Hematopoietic multipotent progenitor cell treated with erythropoietin and hydrocortisone succinate and interleukin-3 and kit ligand, for 6 days (in vitro differentiated cells): ENCODE measurements around the gene GABARAPL1.

Experiments
- DNase-seq: peaks from one replicate; pipeline ENCODE4 v3.0.0-alpha.2; 2015

GABARAPL1 gene

DNA sequence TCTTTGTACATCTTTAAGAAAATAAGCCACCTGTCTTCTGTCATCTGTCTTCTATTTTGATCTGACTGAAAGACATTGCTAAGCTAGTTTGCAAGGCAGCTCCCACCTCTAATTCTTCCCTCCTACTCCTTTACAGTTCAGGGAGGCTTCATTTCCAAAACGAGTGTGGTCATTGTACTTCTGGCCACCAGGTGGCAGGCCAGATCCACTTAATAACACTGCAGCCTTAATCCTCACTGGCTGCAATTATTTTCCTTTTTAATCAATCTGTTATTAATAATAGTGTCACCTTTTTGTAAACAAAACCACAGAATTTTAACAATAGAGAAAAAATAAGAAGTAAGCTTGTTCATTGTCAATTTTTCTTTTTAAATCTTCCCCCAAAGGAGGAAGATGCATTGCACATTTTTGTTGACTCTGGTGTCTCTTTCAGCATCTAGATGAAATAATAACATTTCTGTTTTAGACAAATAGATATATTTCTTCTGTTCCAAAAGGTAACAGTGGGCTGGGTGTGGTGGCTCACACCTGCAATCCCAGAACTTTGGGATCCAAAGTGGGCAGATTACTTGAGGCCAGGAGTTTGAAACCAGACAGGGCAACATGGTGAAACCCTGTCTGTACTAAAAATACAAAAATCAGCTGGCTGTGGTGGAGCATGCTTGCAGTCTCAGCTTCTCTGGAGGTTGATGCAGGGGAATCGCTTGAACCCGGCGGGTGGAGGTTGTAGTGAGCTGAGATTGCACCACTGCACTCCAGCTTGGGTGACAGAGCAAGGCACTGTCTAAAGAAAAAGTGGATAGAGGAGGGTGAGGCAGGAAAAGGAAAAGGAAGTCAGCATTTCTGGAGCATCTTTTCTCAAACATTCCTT lies 23.3 kb downstream of the GABARAPL1 start:
- peak; percentile 77 for DNase-seq

DNA sequence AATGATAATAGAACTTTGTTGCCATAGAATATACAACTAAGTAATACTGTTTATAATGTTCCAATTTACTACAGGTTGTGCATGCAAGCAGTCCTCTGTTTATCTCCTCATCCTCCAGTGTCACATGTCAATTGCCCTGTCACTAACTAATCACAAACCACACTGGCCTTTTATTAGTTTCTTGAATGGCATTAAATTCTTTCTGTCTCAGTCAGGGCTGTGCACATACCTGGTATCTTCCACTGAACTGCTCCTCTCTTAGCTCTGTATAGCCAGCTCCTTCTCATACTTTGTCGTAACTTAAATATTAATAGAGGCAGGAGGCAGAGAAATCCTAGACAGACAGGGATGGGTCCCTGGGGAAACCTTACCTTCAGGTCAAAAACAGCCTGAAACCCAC lies 24.0 kb downstream of the GABARAPL1 start:
- no peak for DNase-seq

DNA sequence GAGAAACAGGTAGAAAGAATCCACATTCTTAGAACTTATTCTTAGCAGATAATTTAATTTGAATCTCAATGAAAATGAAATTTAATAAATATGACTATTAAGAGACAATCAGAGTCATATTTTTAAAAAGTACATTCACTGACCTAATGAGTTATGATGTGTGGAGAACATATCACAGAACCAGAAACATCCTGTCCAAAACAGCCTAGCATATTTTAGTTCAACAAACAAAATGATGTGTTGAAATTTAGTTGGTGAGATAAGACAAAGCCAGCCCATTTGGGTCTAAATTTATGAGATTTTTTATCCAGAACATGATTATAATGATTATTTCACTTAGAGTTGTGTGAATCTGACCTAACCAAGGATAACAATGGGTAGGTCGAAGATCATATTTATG lies 25.8 kb downstream of the GABARAPL1 start:
- no peak for DNase-seq

DNA sequence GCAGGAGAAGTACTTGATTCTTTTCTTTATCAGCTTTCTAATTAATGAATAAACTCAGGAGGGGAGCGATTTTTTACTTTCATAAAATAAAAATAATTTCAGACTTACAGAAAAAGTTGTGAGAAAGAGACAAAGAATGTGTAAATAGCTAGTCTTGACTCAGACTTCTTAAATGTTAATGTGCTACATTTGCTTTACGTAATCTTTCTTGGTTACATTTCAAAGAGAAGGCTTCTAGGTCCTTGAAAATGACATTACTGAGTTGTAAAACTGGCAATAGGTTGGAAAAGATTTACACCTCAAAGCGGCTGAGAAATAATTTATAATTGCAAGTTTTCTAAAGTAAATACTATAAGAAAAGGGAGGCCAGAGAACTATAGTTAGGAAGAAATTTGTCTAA lies 28.6 kb downstream of the GABARAPL1 start:
- DNase-seq: no peak

DNA sequence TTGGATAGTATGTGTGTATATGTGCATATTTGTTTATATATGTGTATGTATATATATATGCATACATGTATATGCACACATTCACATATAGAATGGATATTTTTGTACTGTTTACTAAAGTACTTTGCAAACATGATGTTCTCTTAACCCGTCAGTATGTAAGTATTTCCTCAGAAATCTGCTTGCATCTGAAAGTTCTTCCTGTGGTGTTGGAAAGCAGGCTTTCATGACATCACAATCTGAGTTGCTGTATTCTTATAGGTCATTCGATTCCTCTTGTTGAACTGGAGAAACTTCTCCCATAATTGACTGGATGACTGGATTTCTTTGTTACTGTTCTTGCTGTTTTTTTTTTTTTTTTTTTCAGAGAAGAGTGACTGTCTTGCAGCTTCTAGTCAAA lies 29.1 kb downstream of the GABARAPL1 start:
- peak; percentile 17 for DNase-seq

DNA sequence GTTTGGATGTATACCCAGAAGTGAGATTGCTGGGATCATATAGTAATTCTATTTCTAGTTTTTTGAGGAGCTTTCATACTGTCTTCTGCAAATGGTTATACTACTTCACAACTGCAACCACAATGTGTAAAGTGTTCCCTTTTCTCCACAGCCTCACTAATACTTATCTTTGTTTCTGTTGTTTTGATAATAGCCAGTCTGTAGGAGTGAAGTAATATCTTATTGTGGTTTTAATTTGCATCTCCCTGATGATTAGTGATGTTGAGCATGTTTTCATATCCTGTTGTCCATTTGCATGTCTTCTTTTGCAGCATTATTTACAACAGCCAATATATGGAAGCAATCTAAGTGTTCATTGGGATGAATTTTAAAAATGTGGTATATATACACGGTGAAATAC lies 29.9 kb downstream of the GABARAPL1 start:
- peak; percentile 61 for DNase-seq

DNA sequence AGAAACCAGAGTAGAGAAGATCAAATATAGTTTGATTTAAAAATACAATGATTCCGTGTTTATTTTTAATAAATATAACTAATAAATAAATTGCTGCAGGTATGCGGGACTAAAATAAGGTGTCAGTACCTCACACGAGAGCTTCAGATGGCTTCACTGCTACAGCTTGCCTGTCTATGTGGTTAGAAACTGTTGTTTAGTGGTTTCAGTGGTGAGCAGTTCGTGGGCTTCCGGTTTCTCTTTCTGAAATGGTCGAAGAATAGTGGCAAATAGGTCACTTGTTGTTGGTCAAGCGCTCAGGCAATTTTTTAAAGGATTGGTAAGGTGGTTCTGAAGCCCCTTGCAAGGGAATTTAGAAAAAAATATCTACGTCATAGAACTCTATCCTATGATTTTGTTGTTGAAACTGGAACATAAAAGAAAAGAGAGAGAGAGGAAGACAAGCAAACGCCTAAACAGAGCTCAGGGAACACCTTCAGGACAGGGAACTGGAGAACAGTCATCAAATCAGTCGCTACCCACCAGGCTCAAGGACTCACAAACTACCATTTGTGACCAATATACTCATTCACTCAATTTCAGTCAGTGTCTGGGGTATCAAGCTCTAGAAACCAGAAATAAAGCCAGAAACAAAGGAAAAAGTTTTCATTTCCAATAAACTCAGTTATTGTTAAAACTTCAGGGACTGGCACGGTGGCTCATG lies 31.3 kb downstream of the GABARAPL1 start:
- DNase-seq: peak; percentile 82

DNA sequence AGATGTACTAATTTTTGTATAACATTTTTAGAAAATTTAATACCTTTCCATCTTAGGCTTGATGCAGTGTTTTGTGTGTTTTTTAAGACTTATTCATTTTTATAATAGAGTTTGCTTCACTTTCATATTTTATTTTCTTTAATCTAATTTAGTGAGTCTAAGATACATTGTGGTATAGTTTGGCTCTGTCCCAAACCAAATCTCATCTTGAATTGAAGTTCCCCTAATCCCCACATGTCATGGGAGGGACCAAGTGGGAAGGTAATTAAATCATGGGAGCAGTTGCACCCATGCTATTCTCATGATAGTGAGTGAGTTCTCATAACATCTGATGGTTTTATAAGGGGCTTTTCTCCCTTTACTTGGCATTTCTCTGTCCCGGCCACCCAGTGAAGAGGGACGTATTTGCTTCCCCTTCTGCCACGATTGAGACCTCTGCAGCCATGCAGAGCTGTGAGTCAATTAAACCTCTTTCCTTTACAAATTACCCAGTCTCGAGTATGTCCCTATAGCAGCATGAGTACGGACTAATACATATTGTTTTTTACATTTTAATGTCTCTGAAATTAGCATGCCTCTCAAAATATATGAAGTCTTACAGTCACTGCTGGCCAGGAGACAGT lies 34.9 kb downstream of the GABARAPL1 start:
- DNase-seq: peak; percentile 37

DNA sequence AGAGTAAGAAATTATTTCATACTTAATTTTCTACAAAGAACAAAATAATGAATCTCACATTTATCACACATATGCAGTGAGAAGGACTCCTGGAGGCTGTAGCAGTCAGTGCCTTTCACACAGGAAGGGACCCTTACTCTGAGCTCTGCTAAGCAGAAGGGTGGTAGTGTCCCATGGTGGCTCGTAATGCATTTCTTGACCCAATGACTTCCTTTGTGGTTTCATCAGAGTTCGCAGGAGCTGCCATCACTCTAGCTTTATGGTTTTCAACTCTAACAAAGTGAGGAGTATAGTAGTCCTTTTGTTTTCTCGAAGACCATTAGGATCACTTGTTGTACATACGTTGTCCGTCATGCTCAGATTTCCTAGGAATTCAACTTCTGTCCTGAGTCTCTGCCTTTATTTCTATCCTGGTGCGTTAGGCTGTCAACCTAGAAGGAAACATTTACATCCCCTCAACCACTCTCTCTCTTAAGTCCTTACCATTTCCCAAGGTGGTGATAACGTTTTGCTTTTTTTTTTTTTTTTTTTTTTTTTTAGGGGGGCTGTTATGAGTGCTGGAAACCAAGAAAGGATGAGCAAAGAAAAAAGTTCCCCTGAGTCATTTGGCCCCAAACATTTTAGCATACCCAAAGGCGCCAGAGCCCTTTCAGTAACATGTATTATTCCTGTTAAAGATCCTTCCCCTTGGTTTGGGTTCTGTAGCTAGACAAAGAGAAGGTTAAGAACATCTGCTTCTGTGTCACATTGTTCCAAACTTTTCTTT lies 37.2 kb downstream of the GABARAPL1 start:
- DNase-seq: no peak

DNA sequence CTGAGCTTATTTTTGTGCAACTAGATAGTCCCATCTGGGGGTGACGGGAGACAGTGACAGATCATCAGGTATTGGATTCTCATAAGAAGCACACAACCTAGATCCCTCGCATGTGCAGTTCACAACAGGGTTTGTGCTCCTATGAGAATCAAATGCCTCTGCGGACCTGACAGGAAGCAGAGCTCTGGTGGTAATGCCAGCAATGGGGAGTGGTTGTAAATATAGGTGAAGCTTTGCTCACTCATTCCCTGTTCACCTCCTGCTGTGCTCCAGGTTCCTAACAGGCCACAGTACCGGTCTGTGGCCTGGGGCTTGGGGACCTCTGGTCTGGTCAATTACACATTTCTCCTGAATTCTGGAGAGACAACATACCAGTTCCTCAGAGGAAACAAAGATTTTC lies 39.0 kb downstream of the GABARAPL1 start:
- no peak for DNase-seq

DNA sequence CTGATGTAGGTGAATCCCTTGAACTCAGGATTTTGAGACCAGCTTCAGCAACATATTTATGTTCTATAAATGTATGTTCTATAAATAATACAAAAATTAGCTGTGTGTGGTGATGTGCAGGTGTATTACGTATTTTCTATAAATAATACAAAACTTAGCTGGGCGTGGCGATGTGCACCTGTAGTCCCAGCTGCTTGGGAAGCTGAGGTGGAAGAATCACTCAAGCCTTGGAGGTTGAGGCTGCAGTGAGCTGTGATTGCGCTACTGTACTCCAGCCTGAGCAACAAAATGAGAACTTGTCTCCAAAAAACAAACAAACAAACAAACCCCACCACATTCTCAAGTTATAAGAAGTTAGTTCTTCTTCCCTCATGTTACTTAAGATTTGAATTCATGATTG lies 39.5 kb downstream of the GABARAPL1 start:
- no peak for DNase-seq

DNA sequence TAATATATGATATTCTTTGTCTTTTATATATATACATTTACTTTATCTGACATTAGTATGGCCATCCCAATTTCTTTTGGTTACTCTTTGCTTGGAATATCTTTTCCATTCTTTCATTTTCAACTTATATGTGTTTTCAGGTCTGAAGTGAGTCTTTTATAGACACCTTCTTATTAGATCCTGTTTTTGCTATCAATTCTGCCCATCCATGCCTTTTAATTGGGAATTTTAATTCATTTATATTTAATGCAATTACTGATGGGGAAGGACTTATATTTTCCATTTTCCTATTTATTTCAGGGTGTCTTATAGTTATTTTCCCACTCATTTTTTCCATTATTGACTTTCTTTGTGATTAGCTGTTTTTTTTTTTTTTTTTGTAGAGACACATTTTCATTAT lies 43.4 kb downstream of the GABARAPL1 start:
- no peak for DNase-seq

DNA sequence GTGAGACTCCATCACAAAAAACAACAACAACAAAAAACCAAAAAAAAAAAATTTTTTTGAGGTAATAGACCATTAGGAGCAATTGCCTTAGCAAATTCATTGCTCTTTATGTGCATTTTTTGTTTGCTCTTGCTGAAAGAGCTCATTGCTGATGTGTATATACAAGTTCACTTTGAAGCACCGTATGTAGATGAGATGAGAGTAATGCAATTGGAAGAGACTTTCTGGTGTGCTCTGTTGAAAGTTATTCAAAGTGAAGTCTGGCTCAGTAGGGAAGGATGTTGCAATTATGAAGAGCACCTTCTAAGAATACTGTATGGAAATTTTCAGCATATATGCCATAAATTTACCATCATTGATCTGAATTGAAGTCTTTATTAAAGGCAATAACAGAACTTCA lies 48.2 kb downstream of the GABARAPL1 start:
- no peak for DNase-seq

DNA sequence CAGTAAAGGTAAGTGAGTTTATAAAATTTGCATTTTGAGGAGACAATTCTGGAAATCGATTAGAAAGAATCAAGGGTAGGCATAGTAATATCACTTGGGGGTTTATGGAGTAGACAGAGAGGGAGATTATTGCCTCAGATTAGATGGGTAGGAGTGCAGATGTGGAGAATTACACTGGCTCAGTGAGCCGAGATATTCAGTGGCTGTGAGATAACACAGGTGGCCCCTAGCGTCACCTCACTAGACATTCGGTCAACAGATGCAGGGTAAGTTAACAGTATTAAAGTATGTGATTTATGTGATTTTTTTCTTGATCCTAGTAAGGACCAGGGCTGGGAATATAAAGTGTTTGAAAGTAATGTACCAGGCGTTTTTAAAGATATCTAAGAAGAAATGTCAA lies 55.4 kb downstream of the GABARAPL1 start:
- no peak for DNase-seq

DNA sequence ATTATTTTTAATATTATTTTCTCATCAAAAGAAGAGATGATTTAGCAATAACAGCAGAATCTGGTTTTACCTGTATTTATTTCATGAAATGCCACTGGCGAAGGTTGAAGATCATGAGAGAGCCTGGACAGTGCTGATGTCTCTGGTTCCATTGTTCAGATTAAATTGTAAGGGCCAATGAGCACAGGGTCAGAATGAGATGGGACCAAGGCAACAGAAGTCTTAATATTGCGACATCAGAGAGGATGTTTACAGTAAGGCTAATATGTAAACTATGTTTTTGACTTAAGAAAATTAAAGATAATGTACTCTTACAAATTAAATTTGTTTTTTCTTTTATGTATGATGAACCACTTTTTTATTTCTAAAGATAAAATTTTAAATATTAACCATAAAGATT lies 59.8 kb downstream of the GABARAPL1 start:
- no peak for DNase-seq
